ENCODE data around the gene UBE2E2. TPM values are rescaled to one million over a fixed set of nuclear protein-coding genes. Genes with fewer than 3 reads are reported as not detected.

The UBE2E2 gene
- total and polyA plus RNA-seq, 4 donors = 21.5 to 87.5 (median 29.0) TPM

GRCh38 chr3:23159929-23160328, 43.2 kb upstream of the UBE2E2 start:
- no peak overlapping the region for H3K4me3 ChIP-seq
- H3K9ac ChIP-seq (ENCODE audit: insufficient read depth in 1 of 2, low read length in 2 of 2) = no peak overlapping the region
- 29 to 40% methylated on average over 2 of the region's 2 CpGs for WGBS, 2 donors
- H3K4me1 ChIP-seq (ENCODE audit: control insufficient read depth in 5 of 5, insufficient read depth in 5 of 5, low read length in 5 of 5) = peaks cover 0 to 7% (median 2%) of the 10 kb centered on the region in 5 donors
- peak; percentile 23 for ATAC-seq (ENCODE audit: insufficient read depth, low FRiP score)
- no peaks in the 10 kb centered on the region for H3K27me3 ChIP-seq (ENCODE audit: control insufficient read depth in 3 of 3, insufficient read depth in 3 of 3, low read length in 2 of 3)
- H3K36me3 ChIP-seq (ENCODE audit: control insufficient read depth in 4 of 4, insufficient read depth in 4 of 4, low read length in 4 of 4) = no peaks in the 10 kb centered on the region
- no peak for TF ChIP-seq CTCF (IDR thresholded peaks at IDR 0.05; ENCODE audit: control extremely low read depth, extremely low read depth)
- peak in 1 of 3 donors; percentile 4 for DNase-seq
- H3K27ac ChIP-seq (ENCODE audit: low read depth in 1 of 2, low read length in 1 of 2) = peak overlapping the region in 1 of 2 donors; percentile 29
- H3K9me3 ChIP-seq (ENCODE audit: control insufficient read depth in 4 of 4, insufficient read depth in 3 of 4, low read length in 3 of 4) = peaks cover 0 to 2% (median under 1%) of the 10 kb centered on the region in 4 donors

GRCh38 chr3:23161308-23161707, 41.8 kb upstream of the UBE2E2 start:
- Histone ChIP-seq H3K9ac (ENCODE audit: insufficient read depth in 1 of 2, low read length in 2 of 2) (no peak overlapping the region), H3K36me3 (ENCODE audit: control insufficient read depth in 4 of 4, insufficient read depth in 4 of 4, low read length in 4 of 4) (no peaks in the 10 kb centered on the region), H3K27me3 (ENCODE audit: control insufficient read depth in 3 of 3, insufficient read depth in 3 of 3, low read length in 2 of 3) (no peaks in the 10 kb centered on the region), H3K9me3 (ENCODE audit: control insufficient read depth in 4 of 4, insufficient read depth in 3 of 4, low read length in 3 of 4) (no peaks in the 10 kb centered on the region), H3K4me3 (no peak overlapping the region), H3K27ac (ENCODE audit: low read depth in 1 of 2, low read length in 1 of 2) (no peak overlapping the region), H3K4me1 (ENCODE audit: control insufficient read depth in 5 of 5, insufficient read depth in 5 of 5, low read length in 5 of 5) (peaks cover 0 to 7% (median 2%) of the 10 kb centered on the region in 5 donors)
- DNase-seq (no peak), ATAC-seq (ENCODE audit: insufficient read depth, low FRiP score) (no peak)
- no peak for TF ChIP-seq CTCF (IDR thresholded peaks at IDR 0.05; ENCODE audit: control extremely low read depth, extremely low read depth)
- WGBS, 2 donors = 96 to 99% methylated on average over 2 of the region's 2 CpGs

- Histone ChIP-seq H3K9me3 (ENCODE audit: control insufficient read depth in 4 of 4, insufficient read depth in 3 of 4, low read length in 3 of 4) (no peaks in the 10 kb centered on the region), H3K4me3 (no peak overlapping the region), H3K4me1 (ENCODE audit: control insufficient read depth in 5 of 5, insufficient read depth in 5 of 5, low read length in 5 of 5) (peaks cover 0 to 3% (median 2%) of the 10 kb centered on the region in 5 donors), H3K27ac (ENCODE audit: low read depth in 1 of 2, low read length in 1 of 2) (no peak overlapping the region), H3K9ac (ENCODE audit: insufficient read depth in 1 of 2, low read length in 2 of 2) (no peak overlapping the region), H3K36me3 (ENCODE audit: control insufficient read depth in 4 of 4, insufficient read depth in 4 of 4, low read length in 4 of 4) (no peaks in the 10 kb centered on the region), H3K27me3 (ENCODE audit: control insufficient read depth in 3 of 3, insufficient read depth in 3 of 3, low read length in 2 of 3) (no peaks in the 10 kb centered on the region)
- ATAC-seq (ENCODE audit: insufficient read depth, low FRiP score) = peak; percentile 11
- no peak for TF ChIP-seq CTCF (IDR thresholded peaks at IDR 0.05; ENCODE audit: control extremely low read depth, extremely low read depth)
- no peak for DNase-seq
- WGBS, 2 donors = 73 to 83% methylated on average over 10 of the region's 10 CpGs
These were observed 41.1 kb upstream of the UBE2E2 start for GRCh38 chr3:23161896-23162570.

Measured in lung (tissue), 12 donors.